DOHH2 (cell line): ENCODE measurements around the gene H6PD.
A peak's percentile ranks its signal among the peaks of the same experiment; 100 is the strongest.

Source experiments
- H3F3A ChIP-seq: fragments of 200-600 bp; sonication (generic), shearing (Covaris generic); 2 replicates; pipeline ENCODE4 v1.6.0; 2016; ENCODE audit warnings: antibody characterized with exemption, mild to moderate bottlenecking; ENCODE audit not compliant: control insufficient read depth, insufficient read depth
- H3K27ac ChIP-seq: fragments of 200-600 bp; sonication (generic); 2 replicates; pipeline ENCODE4 v1.5.1; 2014; ENCODE audit warnings: low read depth, mild to moderate bottlenecking, low read length, moderate library complexity
- H3K27me3 ChIP-seq: fragments of 200-600 bp; sonication (generic); 2 replicates; pipeline ENCODE4 v1.6.1; 2014; ENCODE audit warnings: mild to moderate bottlenecking, low read length, mixed read lengths; ENCODE audit not compliant: control insufficient read depth
- H3K36me3 ChIP-seq: fragments of 200-600 bp; sonication (generic); 2 replicates; pipeline ENCODE4 v1.6.1; 2014; ENCODE audit warnings: mild to moderate bottlenecking, low read length, moderate library complexity, mixed read lengths; ENCODE audit not compliant: control insufficient read depth
- H3K4me1 ChIP-seq: fragments of 200-600 bp; sonication (generic); 2 replicates; pipeline ENCODE4 v1.6.1; 2014; ENCODE audit warnings: mild to moderate bottlenecking, low read length, mixed read lengths; ENCODE audit not compliant: control insufficient read depth
- H3K4me2 ChIP-seq: fragments of 200-600 bp; sonication (generic); 2 replicates; pipeline ENCODE4 v1.6.0; 2014; ENCODE audit warnings: mild to moderate bottlenecking, low read length, moderate library complexity
- H3K4me3 ChIP-seq: fragments of 200-600 bp; sonication (generic); 2 replicates; pipeline ENCODE4 v1.5.1; 2014; ENCODE audit warnings: mild to moderate bottlenecking, low read length, mixed read lengths
- H3K79me2 ChIP-seq: fragments of 200-600 bp; sonication (generic); 2 replicates; pipeline ENCODE4 v1.6.1; 2014; ENCODE audit warnings: mild to moderate bottlenecking, low read length, mixed read lengths; ENCODE audit not compliant: control insufficient read depth
- H3K9me2 ChIP-seq: fragments of 200-600 bp; sonication (generic); replicated peaks from 2 replicates; pipeline ENCODE4 v1.6.1; 2014; ENCODE audit warnings: mild to moderate bottlenecking, low read length, mixed read lengths; ENCODE audit not compliant: control insufficient read depth
- H3K9me3 ChIP-seq: fragments of 200-600 bp; sonication (generic); 2 replicates; pipeline ENCODE4 v1.6.1; 2014; ENCODE audit warnings: antibody characterized with exemption, low read length, mixed read lengths; ENCODE audit not compliant: control insufficient read depth, insufficient read depth
- H4K20me1 ChIP-seq: fragments of 200-600 bp; sonication (generic); 2 replicates; pipeline ENCODE4 v1.6.0; 2014; ENCODE audit warnings: low read depth, mild to moderate bottlenecking, antibody characterized with exemption, low read length, moderate library complexity; ENCODE audit not compliant: control insufficient read depth, insufficient read depth
- CTCF ChIP-seq: fragments of 200-600 bp; sonication (generic); IDR thresholded peaks from one replicate; pipeline ENCODE4 v1.5.1; 2014; ENCODE audit warnings: antibody characterized with exemption, mild to moderate bottlenecking, low read depth, low read length; ENCODE audit not compliant: poor library complexity, severe bottlenecking
- EZH2phosphoT487 ChIP-seq: fragments of 200-600 bp; sonication (generic); IDR thresholded peaks from 2 replicates; pipeline ENCODE4 v1.6.1; 2017; ENCODE audit warnings: borderline replicate concordance, mild to moderate bottlenecking, antibody characterized with exemption, low read length, moderate library complexity, mixed read lengths

The H6PD gene

GRCh38 chr1:9200441-9200840 lies 34.1 kb upstream of the H6PD start:
- no peak overlapping the region for H3K4me2 ChIP-seq
- no peaks in the 10 kb centered on the region for H3K79me2 ChIP-seq
- H3K27ac ChIP-seq, result no peak overlapping the region
- H3K4me3 ChIP-seq, result no peak overlapping the region
- H3K4me1 ChIP-seq, result peaks cover 23% of the 10 kb centered on the region
- no peaks in the 10 kb centered on the region for H3K9me3 ChIP-seq
- H3K9me2 ChIP-seq, result no peaks in the 10 kb centered on the region
- peaks cover 78% of the 10 kb centered on the region for H3K27me3 ChIP-seq
- no peaks in the 10 kb centered on the region for H3K36me3 ChIP-seq
- no peaks in the 10 kb centered on the region for H3F3A ChIP-seq
- TF ChIP-seq CTCF, result no peak
- TF ChIP-seq EZH2phosphoT487, result no peak
- H4K20me1 ChIP-seq, result no peaks in the 10 kb centered on the region

- Histone ChIP-seq H3K27me3 (peaks cover 84% of the 10 kb centered on the region), H3K4me1 (peaks cover 18% of the 10 kb centered on the region), H4K20me1 (no peaks in the 10 kb centered on the region), H3K9me3 (no peaks in the 10 kb centered on the region), H3K4me3 (peak overlapping the region; percentile 54), H3K79me2 (no peaks in the 10 kb centered on the region), H3F3A (no peaks in the 10 kb centered on the region), H3K4me2 (peak overlapping the region; percentile 51), H3K27ac (no peak overlapping the region), H3K9me2 (no peaks in the 10 kb centered on the region), H3K36me3 (no peaks in the 10 kb centered on the region)
- TF ChIP-seq EZH2phosphoT487, result peak; percentile 87
- no peak for TF ChIP-seq CTCF
Measured at GRCh38 chr1:9201401-9202239, 33.0 kb upstream of the H6PD start.

GRCh38 chr1:9202240-9202870 lies 32.2 kb upstream of the H6PD start:
- no peaks in the 10 kb centered on the region for H3K36me3 ChIP-seq
- H3K4me1 ChIP-seq, result peaks cover 15% of the 10 kb centered on the region
- H4K20me1 ChIP-seq, result no peaks in the 10 kb centered on the region
- H3K27ac ChIP-seq, result no peak overlapping the region
- H3K4me3 ChIP-seq, result no peak overlapping the region
- H3F3A ChIP-seq, result no peaks in the 10 kb centered on the region
- H3K27me3 ChIP-seq, result peaks cover 81% of the 10 kb centered on the region
- H3K9me2 ChIP-seq, result no peaks in the 10 kb centered on the region
- peak overlapping the region; percentile 51; the same call in 1 of the 2 replicates for H3K4me2 ChIP-seq
- no peaks in the 10 kb centered on the region for H3K9me3 ChIP-seq
- no peaks in the 10 kb centered on the region for H3K79me2 ChIP-seq
- no peak for TF ChIP-seq CTCF
- no peak for TF ChIP-seq EZH2phosphoT487
